Prostate gland (tissue), 2 donors: Measurements from ENCODE around the gene MXD4.

ENCODE experiments used
- CTCF ChIP-seq, 4 experiments: fragments of 200-600 bp in 2 of 4; fragments of 450-650 bp in 2 of 4; sonication (generic) in 2 of 4; IDR thresholded peaks; 1 replicate in 3 of 4; 2 replicates in 1 of 4; pipeline ENCODE4 v1.5.1; 2016 to 2019; ENCODE audit warnings: antibody characterized with exemption in 4 of 4, mild to moderate bottlenecking in 2 of 4, moderate library complexity in 2 of 4
- POLR2A ChIP-seq: fragments of 450-650 bp; IDR thresholded peaks from one replicate; pipeline ENCODE4 v1.6.1; 2016; ENCODE audit warnings: antibody characterized with exemption, mild to moderate bottlenecking

- no peak for TF ChIP-seq CTCF (IDR thresholded peaks at IDR 0.05)
- TF ChIP-seq POLR2A, result no peak
These were observed 2.8 kb downstream of the MXD4 start for GRCh38 chr4:2259036-2259540.
